B cell (primary cell): ENCODE results near the gene FMN2. TPM values are rescaled to one million over a fixed set of nuclear protein-coding genes. Genes with fewer than 3 reads are reported as not detected.
"Not testable (repeated sequence)": the region's sequence is repeated elsewhere in the genome, so short reads cannot be mapped to it uniquely, and the experiment has no call there.

Experiments
- ATAC-seq: fragments of 200-7000 bp; cut with Tn5 transposase; one replicate; pipeline ENCODE4 v1.10.0; 2021; ENCODE audit warnings: low read depth, mild to moderate bottlenecking, moderate number of reproducible peaks, moderate library complexity
- CTCF ChIA-PET: fragments of 350-600 bp; sonication (Branson Sonifier 250); formaldehyde crosslinking; loops from one replicate; lab custom pipeline; 2021; ENCODE audit warnings: antibody characterized with exemption, inconsistent platforms; lab: Charles Lee
- POLR2A ChIA-PET: fragments of 350-600 bp; sonication (Branson Sonifier 250); formaldehyde crosslinking; loops from one replicate; lab custom pipeline; 2021; ENCODE audit warnings: antibody characterized with exemption; lab: Charles Lee
- DNase-seq: peaks from one replicate; pipeline ENCODE4 v3.0.0; 2013
- H2AFZ ChIP-seq: 2 replicates; pipeline ENCODE4 v1.6.1; 2012; ENCODE audit warnings: mild to moderate bottlenecking, low read depth, low read length; ENCODE audit not compliant: insufficient read depth, poor library complexity, severe bottlenecking
- H3K27ac ChIP-seq, 2 donors: 1 replicate in 1 of 2; 2 replicates in 1 of 2; pipeline ENCODE4 v1.5.1; 2012 to 2013; ENCODE audit warnings: low read length in 2 of 2, mild to moderate bottlenecking in 2 of 2, moderate library complexity in 1 of 2
- H3K27me3 ChIP-seq, 4 experiments: fragments of 200-600 bp in 1 of 4; sonication (generic) in 1 of 4; replicated peaks in 1 of 4; 1 replicate in 2 of 4; 2 replicates in 2 of 4; pipeline versions ENCODE4 v1.6.1 to v1.7.0; 2013 to 2016; ENCODE audit warnings: low read length in 3 of 4, mild to moderate bottlenecking in 2 of 4, mixed read lengths in 1 of 4, moderate library complexity in 1 of 4; ENCODE audit not compliant: insufficient read depth in 4 of 4, control insufficient read depth in 3 of 4; ENCODE audit errors: control extremely low read depth in 1 of 4
- H3K36me3 ChIP-seq, 2 experiments: replicated peaks in 1 of 2; 1 replicate in 1 of 2; 2 replicates in 1 of 2; pipeline versions ENCODE4 v1.6.1 to v1.7.1; 2013; ENCODE audit warnings: low read length in 1 of 2; ENCODE audit not compliant: insufficient read depth in 2 of 2, control insufficient read depth in 1 of 2; ENCODE audit errors: control extremely low read depth in 1 of 2, extremely low read depth in 1 of 2
- H3K4me1 ChIP-seq, 2 donors: fragments of 200-600 bp in 1 of 2; sonication (generic) in 1 of 2; 1 replicate in 1 of 2; 2 replicates in 1 of 2; pipeline versions ENCODE4 v1.5.1 to v1.6.1; 2013 to 2017; ENCODE audit warnings: low read length in 2 of 2; ENCODE audit not compliant: control insufficient read depth in 2 of 2, insufficient read depth in 2 of 2
- H3K4me2 ChIP-seq: replicated peaks from 2 replicates; pipeline ENCODE3; 2012; ENCODE audit warnings: mild to moderate bottlenecking, low read depth, low read length; ENCODE audit not compliant: poor library complexity, severe bottlenecking
- H3K4me3 ChIP-seq, 5 experiments: fragments of 200-600 bp in 1 of 5; sonication (generic) in 1 of 5; 1 replicate in 3 of 5; 2 replicates in 2 of 5; pipeline versions ENCODE4 v1.5.1 to v1.7.0; 2011 to 2016; ENCODE audit warnings: low read length in 4 of 5, mild to moderate bottlenecking in 4 of 5, low read depth in 2 of 5, control low read depth in 1 of 5, moderate library complexity in 1 of 5; ENCODE audit not compliant: insufficient read depth in 1 of 5; ENCODE audit errors: control extremely low read depth in 1 of 5, extremely low read depth in 1 of 5
- H3K79me2 ChIP-seq: fragments of 200-600 bp; sonication (generic); one replicate; pipeline ENCODE4 v1.6.0; 2016; ENCODE audit warnings: low read length; ENCODE audit not compliant: control insufficient read depth, insufficient read depth
- H3K9ac ChIP-seq: fragments of 200-600 bp; sonication (generic); 2 replicates; pipeline ENCODE4 v1.6.1; 2017; ENCODE audit warnings: mild to moderate bottlenecking, low read length, moderate library complexity
- H3K9me3 ChIP-seq, 3 donors: one replicate each; pipeline versions ENCODE4 v1.6.1 to v1.7.1; 2013; ENCODE audit warnings: low read length in 2 of 3; ENCODE audit not compliant: control insufficient read depth in 2 of 3, insufficient read depth in 1 of 3; ENCODE audit errors: control extremely low read depth in 1 of 3
- H4K20me1 ChIP-seq: 2 replicates; pipeline ENCODE4 v1.6.0; 2012; ENCODE audit warnings: mild to moderate bottlenecking, low read length; ENCODE audit not compliant: insufficient read depth, control insufficient read depth, poor library complexity, severe bottlenecking
- H3K27ac Mint-ChIP-seq: one replicate; pipeline ENCODE4 v1.8.0; 2021; ENCODE audit warnings: mixed read lengths
- H3K27me3 Mint-ChIP-seq: one replicate; pipeline ENCODE4 v1.8.0; 2021; ENCODE audit warnings: mixed read lengths
- H3K4me1 Mint-ChIP-seq: one replicate; pipeline ENCODE4 v1.8.0; 2021; ENCODE audit warnings: mixed read lengths
- H3K4me3 Mint-ChIP-seq: one replicate; pipeline ENCODE4 v1.8.0; 2021; ENCODE audit warnings: mixed read lengths
- H3K9me3 Mint-ChIP-seq: one replicate; pipeline ENCODE4 v1.8.0; 2022; ENCODE audit warnings: mixed read lengths; ENCODE audit not compliant: insufficient read depth
- EZH2 ChIP-seq: IDR thresholded peaks from 2 replicates; pipeline ENCODE4 v1.6.1; 2012; ENCODE audit warnings: borderline replicate concordance, low read depth, mild to moderate bottlenecking, moderate library complexity, low read length; ENCODE audit not compliant: insufficient read depth, poor library complexity, severe bottlenecking
- WGBS: methylation state at CpG from one replicate; pipeline ENCODE4 v1.1.5; 2013; ENCODE audit warnings: missing lambda C conversion rate; ENCODE audit not compliant: insufficient coverage; 5-methylcytosine and 5-hydroxymethylcytosine counted together
- intact Hi-C: fragments of 100-400 bp; cut with micrococcal nuclease; formaldehyde crosslinking; loops from one replicate; pipeline ENCODE4 v1.10.0; 2022
- polyA plus RNA-seq: library from polyadenylated mRNA; depleted of rRNA; stranded (reverse); fragments of >200 nt; gene quantifications from 2 replicates; pipeline ENCODE4 v1.2.3, GENCODE V29; 2012
- total RNA-seq, 2 donors: library from RNA; stranded (reverse); fragments of 120-200 nt in 1 of 2; gene quantifications; 1 replicate in 1 of 2; 2 replicates in 1 of 2; pipeline versions ENCODE4 v1.2.3 to v1.2.4, GENCODE V29; 2013 to 2022
- TF ChIP-seq, protein P1 (sequence below): fragments of 200-600 bp; IDR thresholded peaks from one replicate; pipeline ENCODE4 v1.8.0; 2022; ENCODE audit warnings: antibody characterized with exemption, mild to moderate bottlenecking

Gene FMN2
- total and polyA plus RNA-seq, 2 donors (not counting 1 experiment from before 2014, with no cell fraction given) = not detected

DNA sequence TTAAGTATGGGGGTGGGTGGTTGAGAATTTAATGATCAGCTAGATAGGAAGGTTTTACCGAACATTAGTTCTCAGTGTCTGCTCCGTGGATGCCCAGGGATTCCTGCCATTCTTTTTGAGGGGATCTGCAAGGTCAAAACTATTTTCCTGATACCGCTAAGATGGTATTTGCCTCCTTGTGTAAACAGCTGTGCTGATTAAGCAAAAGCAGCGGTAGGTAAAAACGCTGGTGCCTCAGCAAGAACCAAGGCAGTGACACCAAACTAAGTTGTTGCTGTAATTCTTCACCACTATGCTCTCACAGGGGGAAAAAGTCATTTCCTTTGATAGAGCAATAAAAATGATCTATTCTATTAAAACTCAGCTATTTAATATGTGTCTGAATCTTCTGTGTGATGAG is 229.0 kb downstream of the FMN2 start:
- H3K9ac ChIP-seq = no peak overlapping the region
- H3K4me2 ChIP-seq = no peak overlapping the region
- DNase-seq (no peak), ATAC-seq (no peak)
- 96% methylated on average over 4 of the region's 5 CpGs for WGBS
- no peaks in the 10 kb centered on the region for H4K20me1 ChIP-seq
- H3K27me3 ChIP-seq = no peaks in the 10 kb centered on the region
- ChIA-PET CTCF (no interaction called here), POLR2A (no interaction called here)
- Mint-ChIP-seq H3K9me3 (peaks cover 4% of the 10 kb centered on the region), H3K4me3 (no peak overlapping the region), H3K27me3 (no peaks in the 10 kb centered on the region), H3K4me1 (no peaks in the 10 kb centered on the region), H3K27ac (no peak overlapping the region)
- no peaks in the 10 kb centered on the region for H3K4me1 ChIP-seq
- intact Hi-C loops = no loop called here
- peaks cover 0 to 5% (median 0%) of the 10 kb centered on the region in 3 donors for H3K9me3 ChIP-seq
- no peak for TF ChIP-seq EZH2
- TF ChIP-seq, protein P1, sequence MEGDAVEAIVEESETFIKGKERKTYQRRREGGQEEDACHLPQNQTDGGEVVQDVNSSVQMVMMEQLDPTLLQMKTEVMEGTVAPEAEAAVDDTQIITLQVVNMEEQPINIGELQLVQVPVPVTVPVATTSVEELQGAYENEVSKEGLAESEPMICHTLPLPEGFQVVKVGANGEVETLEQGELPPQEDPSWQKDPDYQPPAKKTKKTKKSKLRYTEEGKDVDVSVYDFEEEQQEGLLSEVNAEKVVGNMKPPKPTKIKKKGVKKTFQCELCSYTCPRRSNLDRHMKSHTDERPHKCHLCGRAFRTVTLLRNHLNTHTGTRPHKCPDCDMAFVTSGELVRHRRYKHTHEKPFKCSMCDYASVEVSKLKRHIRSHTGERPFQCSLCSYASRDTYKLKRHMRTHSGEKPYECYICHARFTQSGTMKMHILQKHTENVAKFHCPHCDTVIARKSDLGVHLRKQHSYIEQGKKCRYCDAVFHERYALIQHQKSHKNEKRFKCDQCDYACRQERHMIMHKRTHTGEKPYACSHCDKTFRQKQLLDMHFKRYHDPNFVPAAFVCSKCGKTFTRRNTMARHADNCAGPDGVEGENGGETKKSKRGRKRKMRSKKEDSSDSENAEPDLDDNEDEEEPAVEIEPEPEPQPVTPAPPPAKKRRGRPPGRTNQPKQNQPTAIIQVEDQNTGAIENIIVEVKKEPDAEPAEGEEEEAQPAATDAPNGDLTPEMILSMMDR = no peak
- no peak overlapping the region for H3K27ac ChIP-seq
- no peak overlapping the region for H3K4me3 ChIP-seq
- no peaks in the 10 kb centered on the region for H3K79me2 ChIP-seq
- H3K36me3 ChIP-seq = no peaks in the 10 kb centered on the region
- no peak overlapping the region for H2AFZ ChIP-seq

DNA sequence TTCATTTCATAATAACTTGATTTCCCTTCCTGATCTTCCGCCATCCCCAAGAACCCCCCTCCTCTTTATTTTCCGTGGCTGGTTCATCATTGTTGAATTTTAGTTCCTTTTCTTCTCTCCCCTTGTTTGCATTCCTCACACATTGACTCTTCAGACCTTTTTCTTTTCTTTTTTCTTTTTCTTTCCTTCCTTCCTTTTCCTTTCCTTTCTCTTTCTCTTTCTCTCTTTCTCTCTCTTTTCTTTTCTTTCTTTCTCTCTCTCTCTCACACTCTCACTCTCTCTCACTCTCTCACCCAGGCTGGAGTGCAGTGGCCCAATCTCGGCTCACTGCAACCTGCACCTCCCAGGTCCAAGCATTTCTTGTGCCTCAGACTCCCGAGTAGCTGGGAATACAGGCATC is 231.3 kb downstream of the FMN2 start:
- WGBS = 77% methylated on average over 4 of the region's 4 CpGs
- no peak overlapping the region for H3K27ac Mint-ChIP-seq

DNA sequence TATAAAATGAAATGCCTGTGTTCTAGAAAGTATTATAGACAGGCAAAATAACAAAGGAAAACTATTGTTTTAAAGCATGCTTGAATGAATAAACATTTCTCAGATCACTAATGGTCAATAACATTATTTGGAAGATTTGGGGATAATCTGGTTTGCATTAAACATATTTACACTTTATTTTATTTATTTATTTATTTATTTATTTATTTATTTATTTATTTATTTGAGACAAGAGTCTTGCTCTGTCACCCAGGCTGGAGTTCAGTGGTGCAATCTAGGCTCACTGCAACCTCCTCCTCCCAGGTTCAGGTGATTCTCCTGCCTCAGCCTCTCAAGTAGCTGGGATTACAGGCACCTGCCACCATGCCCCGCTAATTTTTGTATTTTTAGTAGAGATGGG is 236.7 kb downstream of the FMN2 start:
- H3K4me2 ChIP-seq = not testable (repeated sequence)

More for the DNA sequence above, 231.3 kb downstream of the FMN2 start:
- DNase-seq (no peak), ATAC-seq (no peak)
- Histone ChIP-seq H3K4me3 (no peak overlapping the region), H3K4me1 (no peaks in the 10 kb centered on the region), H3K9ac (no peak overlapping the region), H2AFZ (no peak overlapping the region), H3K9me3 (peaks cover 0 to 3% (median 0%) of the 10 kb centered on the region in 3 donors), H4K20me1 (no peaks in the 10 kb centered on the region), H3K79me2 (no peaks in the 10 kb centered on the region), H3K27ac (no peak overlapping the region), H3K36me3 (no peaks in the 10 kb centered on the region), H3K27me3 (no peaks in the 10 kb centered on the region), H3K4me2 (no peak overlapping the region)
- Mint-ChIP-seq H3K4me1 (no peaks in the 10 kb centered on the region), H3K9me3 (peaks cover 4% of the 10 kb centered on the region), H3K27me3 (no peaks in the 10 kb centered on the region), H3K4me3 (no peak overlapping the region)
- intact Hi-C loops = no loop called here
- ChIA-PET POLR2A (no interaction called here), CTCF (no interaction called here)
- TF ChIP-seq, protein P1 = no peak
- TF ChIP-seq EZH2 = no peak

More for the DNA sequence above, 236.7 kb downstream of the FMN2 start:
- H3K79me2 ChIP-seq, H3K27me3 Mint-ChIP-seq, H2AFZ ChIP-seq, POLR2A ChIA-PET, intact Hi-C loops, H3K27ac Mint-ChIP-seq, H3K4me1 ChIP-seq, H3K4me3 Mint-ChIP-seq, H3K4me3 ChIP-seq, H3K4me1 Mint-ChIP-seq, CTCF ChIA-PET, H3K9me3 Mint-ChIP-seq, H3K27ac ChIP-seq, ATAC-seq, H3K9me3 ChIP-seq, H3K36me3 ChIP-seq, DNase-seq, H3K9ac ChIP-seq, H3K27me3 ChIP-seq, H4K20me1 ChIP-seq: not testable (repeated sequence)
- WGBS = no CpG with 5 or more reads among the region's 1 CpG
